Measurements from ENCODE around the gene HLA-DQA1. TPM values are rescaled to one million over a fixed set of nuclear protein-coding genes. Genes with fewer than 3 reads are reported as not detected.
A peak's percentile ranks its signal among the peaks of the same experiment; 100 is the strongest.
"Not testable (repeated sequence)": the region's sequence is repeated elsewhere in the genome, so short reads cannot be mapped to it uniquely, and the experiment has no call there.

Gene HLA-DQA1
- total RNA-seq, 1 donor from 2014 or later: not detected

GRCh38 chr6:32657819-32658218, 20.6 kb downstream of the HLA-DQA1 start:
- DNase-seq (ENCODE audit: low read depth in 2 of 2): not testable (repeated sequence)

- no peak for DNase-seq (ENCODE audit: low read depth in 2 of 2)
These were observed 21.2 kb downstream of the HLA-DQA1 start for GRCh38 chr6:32658268-32658897.

- no peak for DNase-seq (ENCODE audit: low read depth in 2 of 2)
These were observed 22.8 kb downstream of the HLA-DQA1 start for GRCh38 chr6:32659856-32660595.

GRCh38 chr6:32662099-32662498, 24.9 kb downstream of the HLA-DQA1 start:
- no peak for DNase-seq (ENCODE audit: low read depth in 2 of 2)

- DNase-seq (ENCODE audit: low read depth in 2 of 2): no peak
These were observed 25.6 kb downstream of the HLA-DQA1 start for GRCh38 chr6:32662836-32663235.

GRCh38 chr6:32664354-32664753, 27.1 kb downstream of the HLA-DQA1 start:
- DNase-seq (ENCODE audit: low read depth in 2 of 2): no peak

GRCh38 chr6:32664827-32665362, 27.7 kb downstream of the HLA-DQA1 start:
- DNase-seq (ENCODE audit: low read depth in 2 of 2): no peak

- DNase-seq (ENCODE audit: low read depth in 2 of 2): no peak
These were observed 28.5 kb downstream of the HLA-DQA1 start for GRCh38 chr6:32665661-32666060.

GRCh38 chr6:32666420-32667300, 29.5 kb downstream of the HLA-DQA1 start, which contains the start of gene HLA-DQB1:
HLA-DQB1 (minus strand) TSS chr6:32666657; CDS start chr6:32666607, 50 bp downstream.
- peak; percentile 21 to 44 for DNase-seq (ENCODE audit: low read depth in 2 of 2)

- DNase-seq (ENCODE audit: low read depth in 2 of 2): peak; percentile 66 to 79
These were observed 31.1 kb downstream of the HLA-DQA1 start for GRCh38 chr6:32668226-32668747.

GRCh38 chr6:32669240-32669639, 32.0 kb downstream of the HLA-DQA1 start:
- DNase-seq (ENCODE audit: low read depth in 2 of 2): no peak

- no peak for DNase-seq (ENCODE audit: low read depth in 2 of 2)
These were observed 32.7 kb downstream of the HLA-DQA1 start for GRCh38 chr6:32669893-32670292.

GRCh38 chr6:32671908-32672307, 34.7 kb downstream of the HLA-DQA1 start:
- not testable (repeated sequence) for DNase-seq (ENCODE audit: low read depth in 2 of 2)

- DNase-seq (ENCODE audit: low read depth in 2 of 2): not testable (repeated sequence)
These were observed 36.9 kb downstream of the HLA-DQA1 start for GRCh38 chr6:32674123-32674522.

- no peak for DNase-seq (ENCODE audit: low read depth in 2 of 2)
These were observed 42.3 kb downstream of the HLA-DQA1 start for GRCh38 chr6:32679492-32679891.

- DNase-seq (ENCODE audit: low read depth in 2 of 2): no peak
These were observed 42.8 kb downstream of the HLA-DQA1 start for GRCh38 chr6:32680055-32680454.

- DNase-seq (ENCODE audit: low read depth in 2 of 2): no peak
These were observed 47.0 kb downstream of the HLA-DQA1 start for GRCh38 chr6:32684246-32684645.

- no peak for DNase-seq (ENCODE audit: low read depth in 2 of 2)
These were observed 48.4 kb downstream of the HLA-DQA1 start for GRCh38 chr6:32685603-32686002.

- peak in 1 of 2 donors; percentile 16 for DNase-seq (ENCODE audit: low read depth in 2 of 2)
These were observed 52.6 kb downstream of the HLA-DQA1 start for GRCh38 chr6:32689531-32690501.

- peak in 1 of 2 donors; percentile 28 for DNase-seq (ENCODE audit: low read depth in 2 of 2)
These were observed 54.8 kb downstream of the HLA-DQA1 start for GRCh38 chr6:32692019-32692418.

All from dermis microvascular lymphatic vessel endothelial cell (primary cell).